ENCODE measurements around the gene RNASE9.
"Not testable (repeated sequence)": the region's sequence is repeated elsewhere in the genome, so short reads cannot be mapped to it uniquely, and the experiment has no call there.

RNASE9 gene

DNA sequence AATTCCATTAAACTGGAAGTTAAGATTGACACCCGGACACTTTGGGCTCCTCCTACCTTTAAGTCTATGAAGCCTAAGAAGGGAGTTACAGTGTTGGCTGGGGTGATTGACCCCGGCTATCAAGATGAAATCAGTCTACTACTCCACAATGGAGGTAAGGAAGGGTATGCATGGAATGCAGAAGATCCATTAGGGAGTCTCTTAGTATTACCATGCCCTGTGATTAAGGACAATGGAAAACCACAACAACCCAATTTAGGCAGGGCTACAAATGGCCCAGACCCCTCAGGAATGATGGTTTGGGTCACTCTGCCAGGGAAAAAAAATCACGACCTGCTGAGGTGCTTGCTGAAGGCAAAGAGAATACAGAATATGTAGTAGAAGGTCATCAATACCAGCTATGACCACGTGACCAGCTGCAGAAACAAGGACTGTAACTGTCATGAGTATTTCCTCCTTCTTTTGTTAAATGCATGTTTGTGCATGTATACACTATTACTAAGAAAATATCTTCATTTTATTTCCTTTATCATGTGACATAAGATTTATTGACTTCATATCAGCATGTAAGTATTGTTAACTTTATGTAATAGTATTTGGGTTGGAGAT, 11.6 kb upstream of the RNASE9 start:
- not testable (repeated sequence) for DNase-seq

DNA sequence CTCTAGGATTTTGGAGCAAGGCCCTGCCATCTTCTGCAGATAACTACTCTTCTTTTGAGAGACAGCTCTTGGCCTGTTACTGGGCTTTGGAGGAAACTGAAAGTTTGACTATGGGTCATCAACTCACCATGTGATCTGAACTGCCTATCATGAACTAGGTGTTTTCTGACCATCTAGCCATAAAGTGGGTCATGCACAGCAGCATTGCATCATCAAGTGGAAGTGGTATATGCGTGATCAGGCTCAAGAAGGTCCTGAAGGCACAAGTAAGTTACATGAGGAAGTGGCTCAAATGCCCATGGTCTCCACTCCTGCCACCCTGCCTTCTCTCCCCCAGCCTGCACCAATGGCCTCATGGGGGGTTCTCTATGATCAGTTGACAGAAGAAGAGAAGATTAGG, 9.9 kb upstream of the RNASE9 start:
- not testable (repeated sequence) for DNase-seq

DNA sequence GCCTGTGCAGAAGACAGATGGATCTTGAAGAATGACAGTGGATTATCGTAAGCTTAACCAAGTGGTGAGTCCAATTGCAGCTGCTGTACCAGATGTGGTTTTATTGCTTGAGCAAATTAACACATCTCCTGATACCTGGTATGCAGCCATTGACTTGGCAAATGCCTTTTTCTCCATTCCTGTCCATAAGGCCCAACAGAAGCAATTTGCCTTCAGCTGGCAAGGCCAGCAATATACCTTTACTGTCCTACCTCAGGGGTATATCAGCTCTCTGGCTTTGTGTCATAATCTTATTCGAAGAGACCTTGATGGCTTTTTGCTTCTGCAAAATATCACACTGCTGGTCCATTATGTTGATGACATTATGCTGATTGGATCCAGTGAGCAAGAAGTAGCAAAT, 9.0 kb upstream of the RNASE9 start:
- DNase-seq, result not testable (repeated sequence)

DNA sequence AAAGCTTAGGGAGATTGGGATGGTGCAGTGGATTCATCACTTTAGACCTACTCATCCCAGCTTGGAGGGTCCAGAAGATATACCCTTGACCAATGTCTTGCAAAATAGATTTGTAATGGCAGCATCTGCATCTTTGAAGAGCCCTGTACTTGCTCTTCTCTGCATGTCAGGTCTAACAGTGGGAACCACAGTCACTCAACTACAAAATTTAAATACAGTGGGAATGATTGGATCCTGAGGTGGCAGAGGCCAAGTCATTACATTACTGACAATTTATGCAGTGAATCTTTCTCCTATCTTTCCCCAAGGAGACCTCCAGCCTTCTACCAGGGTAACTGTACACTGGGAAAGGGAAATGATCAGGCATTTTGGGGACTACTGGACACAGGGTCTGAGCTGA, 8.2 kb upstream of the RNASE9 start:
- no peak for DNase-seq

DNA sequence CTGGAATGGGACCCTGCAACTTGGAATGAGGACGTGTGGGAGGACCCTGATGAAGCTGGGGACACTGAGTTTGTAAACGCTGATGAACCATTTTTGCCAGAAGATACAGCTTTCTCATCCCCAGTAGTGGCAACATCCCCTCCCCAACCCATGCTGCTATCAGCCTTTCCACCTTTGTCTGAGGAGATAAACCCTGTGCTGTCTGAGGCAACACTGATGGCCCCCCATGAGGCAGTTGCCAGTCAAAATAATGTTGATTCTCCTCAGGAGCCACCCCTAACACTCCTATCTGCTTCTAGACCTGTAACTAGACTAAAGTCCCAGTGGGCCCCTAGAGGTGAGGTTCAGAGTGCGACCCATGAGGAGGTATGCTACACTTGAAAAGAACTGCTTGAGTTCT, 7.5 kb upstream of the RNASE9 start:
- DNase-seq, result no peak

DNA sequence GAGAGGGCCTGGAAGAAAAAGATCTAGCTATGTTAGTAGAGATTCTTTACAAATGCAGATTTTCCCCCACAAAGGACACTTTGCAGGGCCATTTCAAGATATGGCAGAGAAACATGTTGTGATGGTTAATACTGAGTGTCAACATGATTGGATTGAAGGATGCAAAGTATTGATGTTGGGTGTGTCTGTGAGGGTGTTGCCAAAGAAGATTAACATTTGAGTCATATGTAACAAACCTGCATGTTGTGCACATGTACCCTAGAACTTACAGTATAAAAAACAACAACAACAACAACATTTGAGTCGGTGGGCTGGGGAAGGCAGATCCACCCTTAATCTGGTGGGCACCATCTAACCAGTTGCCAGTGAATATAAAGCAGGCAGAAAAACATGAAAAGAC, 6.4 kb upstream of the RNASE9 start:
- not testable (repeated sequence) for DNase-seq

DNA sequence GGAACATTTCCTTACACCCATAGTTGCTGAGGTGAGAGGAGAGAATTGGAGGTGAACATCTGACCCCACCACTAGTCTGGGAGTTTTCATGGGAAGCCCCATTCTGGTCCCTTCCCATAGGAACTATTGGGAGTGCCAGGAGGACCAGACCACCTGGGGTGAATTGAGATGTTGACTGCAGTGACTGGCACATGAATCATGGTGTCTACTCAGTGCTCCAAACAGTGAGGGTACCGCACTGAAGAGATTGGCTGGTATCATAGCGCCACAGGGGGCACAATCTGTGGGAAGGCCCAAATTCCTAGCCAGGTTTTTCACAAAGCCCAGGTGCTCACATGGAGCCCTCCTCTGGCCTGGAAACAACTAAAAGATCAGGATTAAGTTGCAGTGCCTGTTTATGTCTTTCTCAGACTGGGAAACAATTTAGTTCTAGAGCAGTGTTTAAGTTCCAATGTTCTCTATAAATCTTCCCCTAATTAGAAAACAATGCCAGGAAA, 3.7 kb upstream of the RNASE9 start:
- DNase-seq, result no peak

DNA sequence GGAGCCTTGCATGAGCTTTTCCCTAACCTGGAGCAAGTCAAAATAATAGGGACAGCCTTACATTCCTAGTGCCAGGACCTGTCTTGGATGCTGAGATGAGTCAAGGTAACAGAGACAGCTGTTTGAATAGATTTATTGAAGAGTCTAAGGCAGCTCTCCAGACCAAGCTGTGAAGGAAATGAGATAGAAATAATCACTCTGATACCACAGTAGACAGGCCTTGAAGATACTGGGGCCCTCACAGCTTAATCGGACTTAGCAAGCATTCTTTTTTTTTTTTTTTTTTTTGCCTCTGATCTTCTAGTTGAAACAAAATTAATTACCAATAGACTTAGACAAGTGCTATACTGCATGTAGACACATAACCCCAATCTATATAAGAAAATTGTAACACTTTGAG, 3.1 kb upstream of the RNASE9 start:
- DNase-seq, result no peak

DNA sequence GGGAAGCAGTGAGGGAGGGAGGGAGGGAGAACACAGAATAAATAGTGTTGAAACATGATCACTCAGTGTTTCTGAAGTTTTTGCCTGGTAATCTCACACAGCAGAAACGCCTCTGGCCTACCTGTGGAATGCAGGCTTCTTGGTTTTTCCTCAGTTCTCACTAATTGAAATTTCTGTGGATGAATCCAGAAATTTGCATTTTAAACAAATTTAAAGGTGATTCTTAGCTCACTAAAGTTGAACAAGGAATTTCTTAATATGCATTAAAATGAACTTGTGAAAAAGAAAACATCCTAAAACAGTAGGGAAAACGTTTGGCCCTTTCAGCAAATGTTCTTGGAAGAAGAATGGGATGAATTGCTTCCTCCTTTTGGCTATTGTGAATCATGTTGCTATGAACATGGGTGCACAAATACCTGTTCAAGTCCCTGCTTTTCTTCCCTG, 1.4 kb downstream of the RNASE9 start:
- DNase-seq, result no peak

DNA sequence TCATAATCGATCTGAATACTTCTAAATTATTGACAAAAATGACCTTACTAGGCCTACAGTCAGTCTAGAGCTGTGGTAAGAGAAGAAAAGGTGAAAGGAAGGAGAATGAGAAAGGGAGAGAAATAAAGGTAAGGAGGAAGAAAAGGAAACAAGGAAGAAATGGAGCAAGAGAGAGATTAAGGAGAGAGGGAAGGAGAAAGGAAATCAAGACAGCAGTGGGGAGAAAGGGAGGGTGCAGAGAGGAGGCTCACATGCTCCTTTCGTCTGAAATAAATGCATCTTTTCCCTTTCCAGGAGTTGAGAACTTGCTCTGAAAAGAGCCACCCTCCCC, 3.7 kb downstream of the RNASE9 start:
- no peak for DNase-seq

DNA sequence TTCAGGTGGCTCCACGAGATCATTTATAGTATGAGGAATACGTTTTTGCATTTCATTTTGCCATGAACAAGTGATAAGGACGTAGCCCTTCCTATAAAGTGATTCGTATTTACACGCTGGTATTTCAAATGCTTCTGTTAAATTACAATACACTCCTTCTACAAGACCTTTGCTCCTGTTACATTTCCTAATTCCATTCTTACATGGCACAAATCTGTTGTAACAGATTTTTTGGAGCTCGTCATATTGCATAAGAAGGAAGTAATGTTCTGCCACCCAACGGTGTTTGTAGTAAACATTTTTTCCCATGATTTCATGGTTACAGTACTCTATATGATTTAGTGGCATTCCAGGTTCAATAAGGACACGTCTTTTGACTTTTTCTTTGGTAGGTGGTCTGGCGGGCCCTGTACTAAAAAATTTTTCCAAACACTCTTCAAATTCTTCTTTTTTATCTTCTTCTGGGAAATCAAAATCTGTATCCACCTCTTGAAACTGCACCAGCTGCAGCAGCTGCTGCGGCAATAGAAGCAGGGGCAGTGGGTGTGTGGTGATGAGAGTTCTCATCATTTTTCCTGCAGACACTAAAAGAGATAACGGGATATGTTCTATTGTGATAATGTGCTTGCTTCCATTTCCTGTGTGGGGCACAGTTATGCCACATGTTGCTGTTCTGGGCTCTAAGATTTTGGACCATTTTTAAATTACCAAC, 4.2 kb downstream of the RNASE9 start:
- DNase-seq, result no peak

DNA sequence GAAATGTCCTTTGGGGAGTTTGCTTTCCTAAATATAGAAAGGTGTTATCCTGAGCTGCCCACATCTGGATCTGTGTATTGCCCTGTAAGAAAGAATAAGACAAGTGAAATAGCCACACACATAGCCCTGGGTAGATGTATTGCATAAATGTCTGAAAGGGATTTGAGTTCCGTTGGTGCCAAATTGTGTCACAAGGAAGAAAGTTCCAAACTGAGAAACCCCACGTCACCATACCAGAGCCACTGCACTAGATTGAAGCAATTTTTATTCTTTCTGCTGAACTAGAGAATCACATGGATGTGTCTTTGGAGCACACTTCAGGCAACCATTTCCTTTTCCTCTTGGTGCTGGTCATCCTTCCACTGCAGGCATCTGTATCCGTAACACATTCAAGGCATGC, 5.0 kb downstream of the RNASE9 start:
- no peak for DNase-seq

DNA sequence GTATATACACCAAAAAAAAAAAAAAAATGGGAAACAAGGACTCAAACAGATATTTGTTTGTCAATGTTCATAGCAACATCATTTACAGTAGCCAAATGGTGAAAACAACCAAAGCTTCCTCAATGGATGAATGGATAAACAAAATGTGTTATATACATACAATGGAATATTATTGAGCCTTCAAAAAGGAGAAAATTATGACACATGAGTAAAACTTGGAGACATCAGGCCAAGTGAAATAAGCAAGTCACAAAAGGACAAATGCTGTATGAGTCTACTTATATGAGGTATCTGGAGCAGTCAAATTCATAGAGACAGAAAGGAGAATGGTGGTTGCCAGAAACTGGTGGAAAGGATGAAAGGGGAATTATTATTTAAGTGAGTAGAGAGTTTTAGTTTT, 7.8 kb downstream of the RNASE9 start:
- DNase-seq, result no peak

DNA sequence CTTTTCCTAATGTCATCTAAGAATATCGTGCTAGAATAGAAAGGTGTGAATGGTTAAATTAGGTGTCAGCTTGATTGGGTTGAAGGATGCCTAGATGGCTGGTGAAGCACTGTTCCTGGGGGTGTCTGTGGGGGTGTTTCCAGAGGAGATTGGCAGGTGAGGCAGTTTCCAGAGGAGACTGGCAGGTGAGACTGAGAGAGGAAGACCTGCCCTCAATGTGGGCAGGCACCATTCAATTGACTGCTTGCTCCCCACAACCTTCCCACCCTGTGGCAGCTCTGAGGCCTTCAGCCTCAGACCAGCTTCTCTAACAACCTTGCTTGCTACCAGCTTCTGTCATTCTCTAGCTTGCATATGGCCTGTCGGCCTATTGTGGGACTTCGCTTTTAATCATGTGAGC, 9.2 kb downstream of the RNASE9 start:
- DNase-seq, result no peak

DNA sequence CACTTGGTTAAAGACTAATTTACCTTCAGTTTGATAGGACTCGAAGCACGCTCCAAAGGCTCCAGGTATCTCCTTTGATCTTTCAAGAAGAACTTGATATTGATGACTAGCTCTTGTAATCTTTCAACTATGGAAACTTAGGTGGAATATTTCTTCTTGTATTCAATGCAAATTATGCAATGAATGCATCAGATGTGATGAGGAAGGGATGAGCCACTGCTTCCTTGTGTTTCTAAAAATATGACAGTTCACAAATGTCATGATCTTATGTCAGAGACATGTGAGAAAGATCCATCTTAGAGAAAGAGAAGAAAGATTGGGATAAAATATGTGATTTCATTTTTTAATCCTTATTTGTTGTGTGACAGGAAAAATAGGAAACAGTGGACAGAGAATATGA, 9.9 kb downstream of the RNASE9 start:
- no peak for DNase-seq

DNA sequence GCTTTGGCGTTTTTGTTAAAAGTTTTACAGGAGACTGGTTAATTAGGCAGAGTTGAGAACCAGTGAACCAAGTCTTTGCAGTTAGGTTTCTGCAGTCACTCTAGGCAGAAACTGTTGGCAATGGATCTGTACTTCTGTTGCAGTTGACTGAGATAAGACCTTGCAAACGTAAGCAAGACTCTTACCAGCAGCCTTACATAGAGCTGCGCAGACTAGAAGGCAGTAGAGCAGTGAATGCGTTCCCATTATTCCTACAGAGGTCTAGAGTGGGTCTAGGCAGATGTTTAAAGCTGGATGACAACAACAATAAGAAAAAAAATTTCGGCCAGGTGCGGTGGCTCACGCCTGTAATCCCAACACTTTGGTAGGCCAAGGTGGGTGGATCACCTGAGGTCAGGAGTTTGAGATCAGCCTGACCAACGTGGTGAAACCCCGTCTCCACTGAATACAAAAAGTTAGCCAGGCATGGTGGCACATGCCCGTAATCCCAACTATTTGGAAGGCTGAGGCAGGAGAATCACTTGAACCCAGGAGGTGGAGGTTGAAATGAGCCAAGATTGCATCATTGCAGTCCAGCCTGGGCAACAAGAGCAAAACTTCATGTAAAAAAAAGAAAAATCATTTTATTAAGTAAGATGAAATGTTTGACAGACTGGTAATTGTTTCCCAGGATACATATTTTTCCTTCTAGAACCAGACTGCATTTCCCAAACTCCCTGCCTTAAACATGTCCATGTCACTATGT, 12.3 kb downstream of the RNASE9 start:
- DNase-seq, result no peak

DNA sequence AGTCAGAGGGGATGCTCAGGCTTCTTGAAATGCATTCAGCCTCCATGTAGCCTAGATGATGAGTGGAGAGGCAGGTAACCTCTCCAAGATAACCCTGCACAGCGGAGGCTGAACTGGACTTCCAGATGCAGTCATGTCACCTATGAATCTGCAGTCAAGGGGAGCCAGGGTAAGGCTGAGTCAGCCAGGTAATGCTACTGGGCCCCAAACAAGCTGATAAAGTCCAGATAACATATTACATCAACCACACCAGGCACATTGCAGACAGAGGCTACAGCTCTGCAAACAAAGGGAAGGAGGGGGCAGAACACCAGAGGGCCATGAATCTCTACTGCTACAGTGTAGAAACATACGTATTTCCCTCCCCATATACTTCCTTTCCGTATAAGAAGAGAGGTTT, 14.0 kb downstream of the RNASE9 start:
- no peak for DNase-seq

DNA sequence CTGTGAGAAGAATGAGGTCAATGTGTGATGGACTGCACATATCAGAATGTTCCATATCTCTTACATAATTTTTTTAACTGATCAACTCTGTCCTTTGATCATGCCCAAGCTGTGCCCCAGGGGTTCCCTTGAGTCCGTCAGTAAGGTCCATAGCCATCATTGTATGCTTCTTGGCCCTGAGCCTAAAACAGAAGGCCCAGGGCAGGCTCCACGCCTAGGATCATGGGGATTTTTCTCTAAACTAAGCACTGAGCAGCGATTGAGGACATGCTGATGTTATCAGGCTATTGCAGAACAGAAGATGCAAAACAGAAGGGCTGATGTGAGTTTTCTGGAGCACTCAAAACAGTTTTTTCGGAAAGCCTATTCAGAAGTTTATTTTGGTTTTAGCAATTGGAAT, 20.9 kb downstream of the RNASE9 start:
- peak; percentile 2 for DNase-seq

DNA sequence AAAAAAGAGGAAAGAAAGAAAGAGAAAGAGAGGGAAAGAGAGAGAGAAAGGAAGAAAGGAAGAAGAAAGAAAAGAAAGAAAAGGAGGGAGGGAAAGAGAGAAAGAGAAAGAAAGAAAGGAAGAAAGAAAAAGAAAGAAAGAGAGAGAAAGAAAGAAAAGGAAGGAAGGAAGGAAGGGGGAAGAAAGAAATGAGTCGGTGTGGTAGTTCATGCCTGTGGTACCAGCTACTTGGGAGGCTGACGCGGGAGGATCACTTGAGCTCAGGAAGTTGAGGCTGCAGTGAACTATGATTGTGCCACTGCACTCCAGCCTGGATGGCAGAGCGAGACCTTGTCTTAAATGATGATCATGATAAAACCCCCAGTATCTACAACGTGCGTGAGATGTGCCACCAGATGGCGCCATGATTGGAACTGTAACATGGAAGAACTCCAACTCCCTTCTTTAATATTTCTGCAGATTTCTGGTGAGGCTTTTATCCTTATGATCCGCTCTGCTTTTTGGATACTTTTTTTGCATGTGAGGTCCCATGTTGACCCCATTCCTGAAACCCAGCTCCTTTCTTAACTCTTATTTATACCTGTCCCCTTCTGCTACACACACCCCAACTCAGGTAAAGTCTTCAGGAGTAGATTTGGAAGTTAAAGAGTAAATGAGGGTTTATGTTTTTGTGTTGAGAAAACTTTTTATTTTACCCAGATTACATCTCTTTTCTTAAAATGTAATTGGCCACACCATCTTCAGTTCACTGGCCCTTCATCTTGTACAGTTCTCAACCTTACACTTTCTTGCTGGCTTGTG, 29.9 kb downstream of the RNASE9 start:
- DNase-seq, result peak; percentile 60

DNA sequence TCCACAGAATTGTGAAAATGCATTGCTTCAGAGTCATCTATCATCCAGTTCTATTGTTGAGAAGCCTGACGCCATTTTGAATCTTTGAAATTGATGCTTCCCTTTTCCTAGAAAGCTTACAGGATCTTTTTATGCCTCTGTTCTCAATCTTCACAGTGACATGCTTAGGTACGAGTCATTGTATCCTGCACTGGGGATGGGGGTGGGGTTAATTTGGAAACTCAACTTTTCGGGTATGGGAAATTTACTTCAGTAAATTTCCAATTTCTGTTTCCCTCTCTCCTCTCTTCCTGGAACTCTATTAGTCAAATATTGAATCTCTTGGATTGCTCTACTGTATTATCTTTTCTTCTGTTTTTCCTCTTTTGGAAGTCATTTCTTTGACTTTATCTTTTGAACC, 31.0 kb downstream of the RNASE9 start:
- DNase-seq, result no peak

DNA sequence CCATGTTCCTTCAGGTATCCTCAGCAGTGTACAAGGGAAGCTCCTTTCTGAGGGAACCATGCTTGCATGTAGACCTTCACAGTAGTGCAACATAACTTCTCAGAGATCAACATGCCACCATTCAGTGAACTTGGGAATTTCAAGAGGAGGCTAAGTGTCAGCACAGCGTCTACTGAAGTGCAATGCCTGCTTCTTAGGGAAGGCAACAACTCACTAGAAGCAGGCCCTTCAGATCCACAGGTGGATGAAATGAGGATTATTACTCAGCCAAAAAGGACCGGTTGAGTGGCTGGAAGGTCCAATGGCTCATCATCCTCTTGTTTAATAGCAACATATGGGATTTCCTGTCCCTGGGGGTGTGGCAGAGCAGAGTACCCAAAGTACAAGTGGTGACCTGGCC, 36.8 kb downstream of the RNASE9 start:
- DNase-seq, result no peak

DNA sequence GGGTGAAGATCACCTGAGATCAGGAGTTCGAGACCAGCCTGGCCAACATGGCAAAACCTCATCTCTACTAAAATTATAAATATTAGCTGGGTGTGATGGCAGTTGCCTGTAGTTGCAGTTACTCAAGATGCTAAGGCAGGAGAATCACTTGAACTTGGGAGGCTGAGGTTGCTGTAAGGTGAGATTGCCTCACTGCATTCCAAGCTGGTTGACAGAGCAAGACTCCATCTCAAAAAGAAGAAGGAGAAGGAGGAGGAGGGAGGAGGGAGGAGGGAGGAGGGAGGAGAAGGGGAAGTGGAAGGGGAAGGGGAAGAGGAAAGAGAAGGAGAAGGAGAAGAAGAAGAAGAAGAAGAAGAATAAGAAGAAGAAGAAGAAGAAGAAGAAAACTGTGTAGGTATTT, 38.5 kb downstream of the RNASE9 start:
- no peak for DNase-seq

DNA sequence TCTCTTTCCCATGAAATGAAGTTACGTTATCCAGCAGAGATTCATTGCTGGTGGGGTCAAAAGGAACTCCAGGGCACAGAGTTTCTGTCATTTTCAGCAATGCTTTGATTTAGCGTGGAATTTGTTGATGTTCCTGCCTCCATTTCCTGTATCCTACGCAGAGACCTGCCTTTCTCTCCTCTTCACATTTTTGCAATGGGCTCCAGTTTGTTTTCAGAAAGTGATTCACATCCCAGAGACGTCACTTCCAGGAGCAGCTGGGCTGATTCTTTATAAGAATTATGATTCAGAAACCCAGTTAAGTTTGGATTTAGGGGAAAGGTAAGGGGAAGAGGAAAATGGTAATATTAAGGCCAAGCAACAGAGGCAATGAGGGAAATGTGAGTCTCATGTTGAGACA, 43.9 kb downstream of the RNASE9 start:
- DNase-seq, result no peak

All from midbrain (tissue), 1 donor.